Left renal cortex interstitium (tissue), 4 donors: Measurements from ENCODE around the gene SFXN3. TPM values are rescaled to one million over a fixed set of nuclear protein-coding genes. Genes with fewer than 3 reads are reported as not detected.

Source experiments
- DNase-seq, 4 donors: peaks; one replicate each; pipeline ENCODE4 v3.0.0-alpha.2; 2013; ENCODE audit warnings: low read depth in 4 of 4, low spot score in 2 of 4, missing footprints in 1 of 4
- polyA plus RNA-seq, 4 donors: library from polyadenylated mRNA; unstranded; fragments of 120-200 nt; gene quantifications; one replicate each; pipeline ENCODE4 v1.2.1, GENCODE V29; 2013; ENCODE audit not compliant: insufficient read length in 4 of 4

The SFXN3 gene, protein sequence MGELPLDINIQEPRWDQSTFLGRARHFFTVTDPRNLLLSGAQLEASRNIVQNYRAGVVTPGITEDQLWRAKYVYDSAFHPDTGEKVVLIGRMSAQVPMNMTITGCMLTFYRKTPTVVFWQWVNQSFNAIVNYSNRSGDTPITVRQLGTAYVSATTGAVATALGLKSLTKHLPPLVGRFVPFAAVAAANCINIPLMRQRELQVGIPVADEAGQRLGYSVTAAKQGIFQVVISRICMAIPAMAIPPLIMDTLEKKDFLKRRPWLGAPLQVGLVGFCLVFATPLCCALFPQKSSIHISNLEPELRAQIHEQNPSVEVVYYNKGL
- polyA plus RNA-seq, result 10 to 100 TPM; 19.9 to 30.8 (median 25.2) TPM

DNA sequence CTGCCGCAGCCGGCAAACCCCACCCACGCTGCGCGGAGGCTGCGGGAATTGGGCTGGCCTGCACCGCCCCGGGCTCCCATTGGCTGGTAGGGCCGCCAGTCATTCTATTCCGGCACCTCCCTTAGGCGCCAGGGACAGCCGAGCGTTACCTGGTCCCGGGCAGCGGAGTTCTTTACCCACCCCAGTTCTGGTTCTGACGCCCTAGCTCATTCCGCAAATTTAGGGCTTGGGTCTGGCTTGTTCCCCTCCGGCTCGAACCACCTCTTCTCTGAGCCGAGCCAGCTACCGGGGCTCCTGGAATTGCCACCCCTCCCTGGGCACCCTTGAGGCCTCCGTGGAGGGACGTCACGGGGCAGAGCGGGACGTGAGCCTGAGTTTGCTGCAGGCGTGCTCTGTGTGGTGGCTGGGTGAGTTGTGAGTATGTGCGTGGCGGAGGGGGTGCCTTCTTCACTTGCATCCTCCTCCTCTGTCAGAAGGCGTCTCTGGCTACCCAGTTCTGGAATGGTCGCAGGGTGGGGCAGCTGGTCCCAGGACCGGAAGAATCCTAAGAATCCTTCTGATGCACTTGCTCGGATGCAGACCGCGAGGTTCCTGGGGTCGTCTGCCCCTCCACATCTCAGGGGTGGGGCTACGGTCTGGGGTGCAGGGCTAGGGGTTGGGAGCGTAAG is at the start of gene SFXN3, which contains the start of gene PDZD7:
Gene SFXN3 (plus strand): TSS at position 107 of the 668 bp plus-strand sequence. CDS start 3,461 bp downstream, outside the sequence.
Gene PDZD7 (minus strand): TSS at position 2 of the 668 bp plus-strand sequence. CDS start 910 bp downstream, outside the sequence.
- DNase-seq, result peak in 1 of 4 donors; percentile 83

DNA sequence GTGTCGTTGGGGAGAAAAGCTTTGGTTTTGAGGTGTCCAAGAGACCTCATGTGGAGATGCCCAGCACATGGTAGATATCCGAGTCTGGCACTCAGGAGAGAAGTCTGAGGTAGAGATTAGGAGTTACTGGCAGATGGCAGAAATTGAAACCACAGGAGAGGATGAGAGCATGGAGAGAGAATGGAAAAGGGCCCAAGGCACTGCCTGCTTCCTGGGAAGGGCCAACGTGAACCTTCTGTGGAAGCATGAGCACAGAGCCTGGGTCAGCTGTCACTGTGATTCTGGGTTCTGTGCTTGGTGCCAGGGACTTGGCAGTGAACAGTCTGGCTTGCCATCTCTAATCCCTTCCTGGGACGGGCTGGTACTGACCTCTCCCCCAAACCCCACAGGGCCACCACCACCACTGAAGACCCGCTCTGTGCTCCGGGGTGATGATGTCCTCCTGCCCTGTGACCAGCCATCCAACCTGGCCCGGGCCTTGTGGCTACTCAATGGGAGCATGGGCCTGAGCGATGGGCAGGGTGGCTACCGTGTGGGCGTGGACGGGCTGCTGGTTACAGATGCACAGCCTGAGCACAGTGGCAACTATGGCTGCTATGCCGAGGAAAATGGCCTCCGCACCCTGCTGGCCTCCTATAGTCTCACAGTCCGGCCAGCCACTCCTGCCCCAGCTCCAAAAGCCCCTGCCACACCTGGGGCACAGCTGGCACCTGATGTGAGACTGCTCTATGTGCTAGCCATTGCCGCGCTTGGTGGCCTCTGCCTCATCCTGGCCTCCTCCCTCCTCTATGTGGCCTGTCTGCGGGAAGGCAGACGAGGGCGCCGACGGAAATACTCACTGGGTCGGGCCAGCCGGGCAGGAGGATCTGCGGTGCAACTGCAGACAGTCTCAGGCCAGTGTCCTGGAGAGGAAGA is 47.9 kb upstream of the SFXN3 start:
- DNase-seq, result no peak

DNA sequence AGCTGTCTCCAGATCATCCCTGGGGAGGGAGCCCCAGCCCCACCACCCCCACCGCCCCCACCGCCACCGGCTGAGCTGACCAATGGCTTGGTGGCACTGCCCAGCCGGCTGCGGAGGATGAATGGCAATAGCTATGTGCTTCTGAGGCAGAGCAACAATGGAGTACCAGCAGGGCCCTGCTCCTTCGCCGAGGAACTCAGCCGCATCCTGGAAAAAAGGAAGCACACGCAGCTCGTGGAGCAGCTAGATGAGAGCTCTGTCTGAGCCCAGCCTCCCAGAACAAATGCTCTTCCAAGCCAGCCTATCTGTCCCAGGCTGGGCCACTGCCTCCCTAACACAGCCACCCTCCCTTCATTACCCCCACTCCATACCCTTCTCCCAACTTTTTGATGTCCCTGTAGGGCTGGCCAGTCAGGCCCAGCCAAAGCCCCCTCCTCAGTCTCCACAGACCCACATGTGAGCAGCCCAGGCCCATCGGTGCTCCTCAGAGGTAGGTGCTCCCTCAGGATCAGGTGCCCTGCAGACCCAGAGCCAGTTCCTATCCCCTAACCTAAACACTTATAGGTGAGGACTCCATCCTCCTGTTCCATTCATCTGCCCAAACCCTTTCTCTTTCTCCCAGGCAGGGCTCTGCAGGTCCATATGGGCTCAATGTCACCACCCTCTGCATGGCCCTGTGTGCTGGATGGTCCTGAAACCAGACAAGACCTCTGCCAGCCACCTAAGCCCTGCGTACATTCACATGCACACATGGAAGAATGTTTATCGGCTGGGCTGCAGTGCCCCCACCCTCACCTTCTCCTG is 47.0 kb upstream of the SFXN3 start:
- no peak for DNase-seq

DNA sequence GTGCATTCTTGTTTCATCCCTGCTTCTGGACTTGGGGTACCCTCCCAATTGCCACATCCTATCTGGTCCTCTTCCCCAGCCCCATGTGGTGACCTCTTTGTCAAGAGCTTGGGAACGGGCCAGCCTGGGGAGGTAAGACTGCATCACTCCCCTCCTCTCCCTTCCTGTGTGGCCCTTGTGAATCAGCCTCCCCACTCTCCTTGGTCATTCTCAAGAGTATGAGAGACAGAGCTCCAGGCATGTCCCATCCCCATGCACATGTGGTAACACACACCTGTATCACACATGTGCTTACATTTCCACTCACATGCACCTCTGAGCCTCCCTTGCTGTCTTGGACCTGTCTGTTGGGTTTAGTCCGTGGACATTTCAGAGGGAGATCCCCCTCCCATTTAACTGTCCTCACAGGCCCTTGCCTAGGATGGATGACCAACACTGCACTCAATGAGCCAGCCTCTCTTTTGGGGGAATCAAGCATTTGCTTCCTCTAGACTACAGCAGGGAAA is 46.3 kb upstream of the SFXN3 start:
- no peak for DNase-seq

DNA sequence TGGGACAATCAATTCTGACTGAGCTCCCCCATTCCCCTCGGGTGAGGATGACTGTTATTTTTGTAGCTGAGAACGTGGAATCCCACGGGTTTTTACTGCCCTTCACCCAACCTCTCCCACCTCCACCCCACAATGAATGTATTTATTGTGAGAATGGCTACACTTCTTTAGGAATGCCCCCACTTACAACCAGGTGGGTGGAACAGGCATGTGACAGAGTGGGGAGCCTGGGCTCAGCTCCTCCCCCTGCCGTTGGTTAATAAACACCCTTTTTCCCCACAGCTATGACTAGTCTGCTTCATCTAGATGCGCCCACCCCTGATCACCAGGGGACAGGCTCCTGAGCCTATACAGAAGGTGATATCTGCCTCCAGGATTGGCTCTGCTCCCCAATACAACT is 45.7 kb upstream of the SFXN3 start:
- DNase-seq, result no peak

DNA sequence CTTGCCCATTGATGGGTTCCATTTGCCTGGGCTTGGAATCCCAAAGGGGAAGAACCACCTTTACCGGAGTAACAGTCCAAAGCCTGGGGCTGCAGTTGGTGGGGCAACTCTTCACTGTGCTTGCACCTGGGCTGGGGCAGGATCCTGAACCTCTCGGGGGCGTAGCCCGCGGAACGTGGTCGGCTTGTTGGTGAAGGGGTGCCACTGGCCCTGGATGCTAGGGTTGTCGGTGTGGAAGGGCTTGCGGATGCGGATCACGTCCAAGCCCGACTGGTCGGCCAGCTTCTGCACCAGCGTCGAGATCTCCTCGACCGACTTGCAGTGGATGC is 44.4 kb upstream of the SFXN3 start:
- no peak for DNase-seq

DNA sequence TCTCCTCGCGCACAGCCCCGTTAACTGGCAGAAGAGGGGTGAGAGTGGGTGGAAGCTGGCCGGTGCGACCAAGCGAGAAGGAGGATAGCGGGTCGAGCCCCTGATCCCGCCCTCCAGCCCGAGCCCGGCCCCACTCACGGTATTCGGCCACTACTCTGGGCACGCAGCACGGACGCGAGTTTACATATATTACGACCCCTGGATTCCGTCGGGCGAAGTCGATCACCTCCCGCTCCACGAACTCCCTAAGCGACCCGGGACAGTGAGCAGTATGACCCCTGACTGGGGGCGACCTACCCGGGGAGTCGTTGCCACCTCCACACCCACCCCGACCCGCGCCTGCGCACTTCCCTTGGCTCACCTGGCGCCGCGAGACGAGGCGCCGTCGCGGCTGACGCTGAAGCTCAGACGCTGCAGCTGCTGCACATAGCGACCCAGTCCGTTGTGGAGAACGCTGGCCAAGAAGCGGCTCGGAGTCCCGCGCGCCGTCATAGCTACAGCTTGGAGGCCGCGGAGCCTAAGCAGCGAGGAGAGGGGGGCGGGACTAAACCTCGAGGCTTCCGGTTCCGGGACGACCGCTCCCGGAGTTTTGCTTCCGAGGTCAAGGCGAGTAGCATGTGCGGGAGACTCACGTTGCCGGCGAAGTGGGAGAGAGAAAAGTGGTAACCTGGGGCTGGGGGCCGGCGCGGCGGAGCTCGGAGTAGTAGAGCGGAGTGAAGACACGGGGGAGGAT is 43.9 kb upstream of the SFXN3 start, which contains the start of the genes MRPL43 and TWNK:
Gene MRPL43 (minus strand): TSS at position 546 of the 733 bp plus-strand sequence. CDS start 54 bp downstream, at position 492.
Gene TWNK (plus strand): TSS at position 592 of the 733 bp plus-strand sequence. CDS start 668 bp downstream, outside the sequence.
- peak in 2 of 4 donors; percentile 72 to 75 for DNase-seq

DNA sequence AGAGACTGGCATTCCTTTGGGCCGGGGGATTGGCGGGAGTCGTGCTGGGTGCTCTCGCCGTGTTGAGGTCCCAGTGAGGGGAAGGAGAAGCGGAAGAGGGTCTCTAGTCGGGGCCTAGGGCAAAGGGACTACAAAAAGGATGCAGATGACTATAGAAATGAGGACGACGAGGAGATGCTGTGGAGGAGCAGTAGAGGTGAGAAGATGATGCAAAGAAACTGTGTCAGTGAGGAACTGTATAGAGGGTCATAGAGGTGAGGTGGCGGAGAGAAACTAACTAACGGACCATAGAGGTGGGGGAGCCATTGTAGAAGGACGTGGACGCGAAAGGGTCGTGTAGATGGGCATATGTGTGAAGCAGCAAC is 43.4 kb upstream of the SFXN3 start:
- no peak for DNase-seq

DNA sequence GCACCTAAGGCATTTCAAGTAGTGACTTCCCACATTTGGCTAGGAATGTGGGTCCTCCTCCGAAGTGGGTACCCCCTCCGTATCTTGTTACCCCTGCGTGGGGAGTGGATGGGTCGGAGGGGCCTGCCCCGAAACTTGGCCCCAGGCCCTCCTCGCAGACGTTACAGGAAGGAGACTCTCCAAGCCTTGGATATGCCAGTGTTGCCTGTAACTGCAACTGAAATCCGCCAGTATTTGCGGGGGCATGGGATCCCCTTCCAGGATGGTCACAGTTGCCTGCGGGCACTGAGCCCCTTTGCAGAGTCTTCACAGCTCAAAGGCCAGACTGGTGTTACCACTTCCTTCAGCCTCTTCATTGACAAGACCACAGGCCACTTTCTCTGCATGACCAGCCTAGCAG is 42.9 kb upstream of the SFXN3 start:
- no peak for DNase-seq

DNA sequence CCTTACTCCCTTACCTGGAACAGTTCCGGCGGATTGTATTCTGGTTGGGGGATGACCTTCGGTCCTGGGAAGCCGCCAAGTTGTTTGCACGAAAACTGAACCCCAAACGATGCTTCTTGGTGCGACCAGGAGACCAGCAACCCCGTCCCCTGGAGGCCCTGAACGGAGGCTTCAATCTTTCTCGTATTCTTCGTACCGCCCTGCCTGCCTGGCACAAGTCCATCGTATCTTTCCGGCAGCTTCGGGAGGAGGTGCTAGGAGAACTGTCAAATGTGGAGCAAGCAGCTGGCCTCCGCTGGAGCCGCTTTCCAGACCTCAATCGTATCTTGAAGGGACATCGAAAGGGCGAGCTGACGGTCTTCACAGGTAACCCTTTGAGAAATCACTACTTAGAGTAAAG is 41.9 kb upstream of the SFXN3 start:
- no peak for DNase-seq

DNA sequence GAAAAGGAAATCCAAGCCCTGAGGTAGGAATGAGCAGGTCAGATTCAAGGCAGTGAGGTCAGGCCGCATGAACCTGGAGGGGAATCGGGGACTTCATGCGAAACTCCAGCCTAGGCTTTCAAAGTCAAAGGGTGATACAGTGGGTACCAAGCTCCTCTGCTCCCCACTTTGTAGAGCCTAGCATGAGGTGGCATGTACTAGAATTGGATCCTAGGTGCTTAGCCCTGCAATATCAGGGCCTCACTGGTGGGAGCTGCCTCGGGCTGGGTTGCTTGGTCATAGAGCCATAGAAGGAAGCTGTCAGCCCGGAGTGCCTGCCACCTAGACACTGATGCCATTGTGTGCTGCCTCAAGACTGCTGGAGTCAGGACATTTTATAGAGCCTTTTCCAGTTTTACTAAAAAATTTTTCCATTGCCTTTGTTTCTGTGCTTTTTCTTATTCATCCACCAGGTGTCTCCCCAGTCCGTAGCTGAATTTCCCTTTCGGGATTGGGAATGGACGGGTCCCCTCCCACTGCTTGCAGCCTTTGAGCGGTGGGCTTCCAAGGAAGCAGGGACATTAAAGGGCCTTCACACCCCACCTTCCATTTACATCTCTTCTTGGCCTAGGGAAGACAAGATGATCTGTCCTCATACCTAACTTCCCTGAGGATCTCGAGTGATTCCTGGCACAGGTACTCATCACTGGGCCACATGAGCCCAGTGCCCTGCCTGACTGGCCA is 36.9 kb upstream of the SFXN3 start:
- DNase-seq, result peak in 1 of 4 donors; percentile 61

DNA sequence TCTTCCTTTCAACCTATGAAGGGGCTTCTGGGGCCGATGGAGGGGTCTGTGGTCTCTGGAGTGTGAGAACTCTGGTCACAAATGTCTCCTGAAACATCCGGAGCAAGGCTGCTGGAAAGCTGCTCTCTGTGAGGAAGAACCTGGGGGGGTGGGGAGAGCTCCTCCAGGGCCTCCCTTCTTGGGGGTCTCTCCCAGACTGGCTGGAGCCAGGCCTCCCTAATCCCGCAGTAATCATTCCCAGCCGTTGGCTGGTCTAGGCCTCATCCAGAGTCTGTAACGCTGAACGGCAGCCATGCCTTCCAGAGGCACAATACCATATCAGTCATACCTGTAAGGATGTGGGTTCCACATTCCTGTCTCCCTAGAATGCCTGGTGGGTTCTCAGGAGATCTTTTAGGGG is 35.9 kb upstream of the SFXN3 start:
- no peak for DNase-seq

DNA sequence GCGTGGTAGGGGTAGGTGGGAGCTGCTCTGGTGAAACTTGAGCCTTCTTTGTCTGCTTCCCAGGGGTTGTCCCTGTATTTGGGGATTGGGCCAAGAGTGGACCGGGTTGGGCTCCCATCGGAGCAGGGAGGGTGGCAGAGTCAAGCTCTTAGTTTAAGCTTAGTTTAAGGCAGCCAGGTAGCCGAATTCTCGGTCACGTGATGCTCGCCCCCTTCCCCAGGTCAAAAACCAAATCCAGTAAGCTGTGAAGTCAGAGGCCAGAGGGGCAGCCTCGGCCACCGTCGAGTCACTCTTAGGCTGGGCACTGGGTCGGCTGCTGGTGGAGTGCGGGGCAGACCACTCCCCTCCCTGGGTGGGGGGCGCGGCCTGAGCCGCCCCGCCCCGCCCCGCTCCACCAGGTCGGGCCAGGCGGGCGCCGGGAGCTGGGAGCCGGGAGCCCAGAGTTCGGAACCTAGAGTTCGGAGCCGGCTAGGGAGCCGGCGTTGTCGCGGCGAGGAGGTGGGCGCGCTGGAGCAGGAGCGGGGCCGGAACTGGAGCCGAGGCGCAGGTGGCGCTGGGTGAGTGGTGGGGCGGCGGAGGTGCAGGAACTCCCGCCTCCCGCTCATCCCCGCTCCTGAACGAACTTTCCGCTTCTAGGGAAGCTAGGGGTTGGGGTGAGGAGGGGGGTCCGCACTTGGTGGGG is 34.2 kb upstream of the SFXN3 start:
- no peak for DNase-seq

DNA sequence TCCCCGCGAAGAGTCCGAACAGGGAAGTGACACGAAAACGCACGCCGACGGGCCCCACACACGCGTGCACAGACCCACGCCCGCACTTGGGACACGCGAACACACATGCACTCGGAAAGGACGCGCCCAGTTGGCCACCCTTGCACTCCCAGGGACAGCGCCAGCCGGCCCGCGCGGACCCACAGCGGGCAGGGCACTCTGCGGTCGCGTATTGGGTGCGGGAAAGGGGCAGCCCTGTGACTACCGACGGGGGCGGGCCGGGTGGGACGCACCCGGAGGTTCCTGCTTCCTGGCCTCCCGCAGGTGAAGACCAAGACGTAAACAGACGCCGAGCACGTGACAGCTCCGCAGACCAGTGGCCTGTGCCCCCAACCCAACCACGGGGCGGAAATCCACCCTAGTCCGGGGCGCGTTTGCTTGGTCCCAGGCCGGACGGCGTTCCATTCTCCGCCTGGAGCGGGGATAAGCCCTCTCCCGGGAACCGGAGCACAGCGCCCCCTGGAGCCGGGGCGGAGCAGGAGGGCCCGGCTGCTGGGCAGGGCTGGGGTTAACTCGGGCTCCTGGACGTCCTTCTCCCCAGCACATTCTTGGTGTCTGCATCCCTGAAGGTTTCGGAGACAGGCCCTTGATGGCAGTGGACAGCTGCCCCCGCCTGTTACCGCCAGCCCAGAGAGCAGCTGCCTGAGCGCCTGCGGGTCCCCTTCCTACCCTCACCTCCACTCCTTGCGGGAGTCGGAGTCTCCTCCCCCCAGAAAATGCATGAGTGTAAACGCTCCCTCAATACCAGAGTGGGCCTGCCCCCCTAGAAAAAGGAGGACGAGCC is 33.5 kb upstream of the SFXN3 start:
- peak in 1 of 4 donors; percentile 49 for DNase-seq

DNA sequence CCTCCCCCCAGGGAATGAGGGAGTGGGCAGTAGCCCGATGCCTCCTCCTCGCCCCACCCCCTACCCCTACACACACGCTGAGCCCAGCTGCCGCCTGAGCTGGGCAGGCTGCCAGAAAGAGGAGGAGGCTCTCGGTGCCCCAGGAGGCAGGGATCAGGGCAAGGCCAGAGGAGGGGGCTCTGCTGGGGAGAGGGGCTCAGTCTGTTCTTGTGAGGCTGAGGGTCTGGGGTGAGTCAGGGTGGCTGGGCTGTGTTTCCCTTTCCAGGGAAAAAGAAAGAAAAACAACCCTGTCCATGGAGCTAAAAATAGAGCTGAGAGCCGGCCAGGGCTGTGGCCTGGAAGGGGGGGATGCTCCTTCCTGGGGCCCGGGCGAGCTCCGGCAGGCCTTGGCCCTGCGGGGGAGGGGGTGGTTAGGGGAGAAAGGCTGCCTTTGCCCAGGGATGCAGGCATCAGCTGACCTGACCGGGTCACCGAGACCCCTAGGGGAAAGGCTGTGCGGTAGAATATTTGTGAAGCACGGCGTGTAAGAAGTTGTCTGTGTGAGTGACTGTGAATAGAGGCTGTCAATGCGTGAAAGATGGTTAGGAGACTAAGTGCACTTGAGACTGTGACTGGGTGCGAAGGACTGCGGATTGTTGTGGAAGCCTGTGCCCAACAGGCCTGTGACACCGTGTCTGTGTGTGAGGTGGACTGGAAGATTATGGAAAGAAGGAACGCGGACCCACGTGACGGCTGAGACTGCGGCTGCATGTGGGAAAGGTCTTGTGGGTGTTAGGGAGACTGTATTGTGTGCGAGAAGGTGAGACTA is 32.6 kb upstream of the SFXN3 start:
- peak in 2 of 4 donors; percentile 82 to 86 for DNase-seq
